K562 (cell line): Measurements from ENCODE around the gene ANKRD13B. TPM values are rescaled to one million over a fixed set of nuclear protein-coding genes. Genes with fewer than 3 reads are reported as not detected.

Experiments used
- AFF4 ChIP-seq: sonication (generic); formaldehyde crosslinking; IDR thresholded peaks from 2 replicates; pipeline ENCODE4 v1.8.0; 2023; ENCODE audit warnings: mild to moderate bottlenecking, missing genetic modification reagents
- CHCHD3 ChIP-seq: fragments of 250-450 bp; sonication (Bioruptor Pico); IDR thresholded peaks from 2 replicates; pipeline ENCODE4 v2.1.2; 2022; ENCODE audit warnings: mild to moderate bottlenecking
- CREBBP ChIP-seq: IDR thresholded peaks from one replicate; pipeline ENCODE4 v1.6.1; 2012; ENCODE audit warnings: low read depth, mild to moderate bottlenecking, control low read depth, inconsistent platforms, low read length
- ESRRA ChIP-seq: fragments of 450-650 bp; IDR thresholded peaks from 2 replicates; pipeline ENCODE4 v1.6.1; 2014; ENCODE audit warnings: low read depth, mild to moderate bottlenecking, moderate library complexity, borderline replicate concordance
- ETV1 ChIP-seq: fragments of 450-650 bp; conservative IDR thresholded peaks from 2 replicates; pipeline ENCODE4 v1.6.1; 2016; ENCODE audit warnings: missing genetic modification characterization, control low read depth, low read depth, missing compliant biosample characterization
- FOS ChIP-seq: IDR thresholded peaks from 3 replicates; pipeline ENCODE4 v1.6.1; 2011; ENCODE audit not compliant: insufficient read length; ENCODE audit errors: extremely low read depth
- FOXM1 ChIP-seq, 2 experiments: fragments of 450-650 bp in 1 of 2; sonication (generic) in 1 of 2; formaldehyde crosslinking in 1 of 2; IDR thresholded peaks; 2 replicates each; pipeline versions ENCODE4 v1.6.1 to v1.9.0; 2017 to 2022; ENCODE audit warnings: low read depth in 2 of 2, mild to moderate bottlenecking in 2 of 2, missing genetic modification reagents in 1 of 2, moderate library complexity in 1 of 2
- GTF2B ChIP-seq: IDR thresholded peaks from 2 replicates; pipeline ENCODE4 v1.6.1; 2011; ENCODE audit not compliant: insufficient read length; ENCODE audit errors: extremely low read depth
- HEY1 ChIP-seq: fragments of 250-450 bp; sonication (Bioruptor Pico); IDR thresholded peaks from 2 replicates; pipeline ENCODE4 v1.5.0; 2020; ENCODE audit warnings: mild to moderate bottlenecking, moderate library complexity, borderline replicate concordance
- KLF16 ChIP-seq: IDR thresholded peaks from 2 replicates; pipeline ENCODE4 v1.6.1; 2016; ENCODE audit warnings: antibody characterized with exemption
- NFIC ChIP-seq: fragments of 450-650 bp; IDR thresholded peaks from 2 replicates; pipeline ENCODE4 v1.6.1; 2017; ENCODE audit warnings: mild to moderate bottlenecking, inconsistent platforms
- OTX1 ChIP-seq: fragments of 450-650 bp; formaldehyde crosslinking; IDR thresholded peaks from 2 replicates; pipeline ENCODE4 v1.4.0; 2022; ENCODE audit warnings: mild to moderate bottlenecking
- PHF21A ChIP-seq: fragments of 450-650 bp; IDR thresholded peaks from 2 replicates; pipeline ENCODE4 v1.6.1; 2017; ENCODE audit warnings: low read depth, borderline replicate concordance
- POU5F1 ChIP-seq: fragments of 150-350 bp; IDR thresholded peaks from 2 replicates; pipeline ENCODE4 v1.6.1; 2014; ENCODE audit warnings: borderline replicate concordance, low read length, low read depth, mild to moderate bottlenecking; ENCODE audit not compliant: partially characterized antibody
- RBM15 ChIP-seq: fragments of 200-400 bp; formaldehyde crosslinking; IDR thresholded peaks from 2 replicates; pipeline ENCODE4 v1.6.1; 2018; ENCODE audit warnings: mild to moderate bottlenecking, low read length, moderate library complexity; ENCODE audit not compliant: insufficient read depth
- RFX1 ChIP-seq: fragments of 450-650 bp; IDR thresholded peaks from 2 replicates; pipeline ENCODE4 v1.6.1; 2016; ENCODE audit warnings: mild to moderate bottlenecking, moderate library complexity
- SMAD4 ChIP-seq: fragments of 250-450 bp; sonication (Bioruptor Pico); conservative IDR thresholded peaks from 2 replicates; pipeline ENCODE4 v1.8.0; 2021; ENCODE audit warnings: inconsistent platforms, mild to moderate bottlenecking, moderate library complexity
- SNIP1 ChIP-seq: fragments of 450-650 bp; IDR thresholded peaks from 2 replicates; pipeline ENCODE4 v1.7.1; 2017; ENCODE audit warnings: low read depth, mild to moderate bottlenecking
- SRSF9 ChIP-seq: fragments of 200-400 bp; formaldehyde crosslinking; IDR thresholded peaks from 2 replicates; pipeline ENCODE4 v1.6.1; 2017; ENCODE audit warnings: low read depth, low read length, borderline replicate concordance
- TGIF2 ChIP-seq: sonication (generic); formaldehyde crosslinking; IDR thresholded peaks from 2 replicates; pipeline ENCODE4 v1.8.1; 2022; ENCODE audit warnings: mild to moderate bottlenecking, missing genetic modification reagents, moderate library complexity
- ZFX ChIP-seq: sonication (generic); formaldehyde crosslinking; IDR thresholded peaks from 2 replicates; pipeline ENCODE4 v1.8.0; 2022; ENCODE audit warnings: mild to moderate bottlenecking, missing genetic modification reagents, moderate library complexity
- ZNF12 ChIP-seq: sonication (generic); formaldehyde crosslinking; IDR thresholded peaks from 2 replicates; pipeline ENCODE4 v1.4.0; 2020; ENCODE audit warnings: mild to moderate bottlenecking, missing genetic modification reagents
- ZNF124 ChIP-seq: sonication (generic); formaldehyde crosslinking; IDR thresholded peaks from 2 replicates; pipeline ENCODE4 v1.8.1; 2022; ENCODE audit warnings: missing genetic modification reagents
- ZNF184 ChIP-seq: sonication (generic); formaldehyde crosslinking; IDR thresholded peaks from 2 replicates; pipeline ENCODE4 v1.5.0; 2020; ENCODE audit warnings: missing genetic modification reagents
- ZNF445 ChIP-seq: fragments of 250-450 bp; sonication (Bioruptor Pico); IDR thresholded peaks from 2 replicates; pipeline ENCODE4 v1.4.0; 2020; ENCODE audit warnings: low read depth, mild to moderate bottlenecking, moderate library complexity
- ZNF696 ChIP-seq: fragments of 250-450 bp; sonication (Bioruptor Pico); conservative IDR thresholded peaks from 2 replicates; pipeline ENCODE4 v1.4.0; 2020; ENCODE audit warnings: mild to moderate bottlenecking, moderate library complexity
- polyA plus RNA-seq, 8 experiments: library from polyadenylated mRNA; depleted of rRNA in 4 of 8; stranded (reverse) in 5 of 8; unstranded in 3 of 8; fragments of >200 nt; fragmentation: Nextera tagmentation in 2 of 8; fragmentation: Illumina TruSeq in 1 of 8; extraction: Ambion mirVana in 2 of 8; extraction: Trizol in 1 of 8; gene quantifications; 2 replicates each; pipeline versions ENCODE4 v1.2.1 to v1.2.3, GENCODE V29; 2011 to 2014; ENCODE audit warnings: inconsistent platforms in 1 of 8, missing spikeins in 1 of 8
- total RNA-seq, 7 experiments: library from RNA; depleted of rRNA in 6 of 7; stranded (reverse); fragments of >200 nt in 6 of 7; fragmentation: Illumina TruSeq in 2 of 7; extraction: Trizol in 2 of 7; gene quantifications; 2 replicates each; pipeline versions ENCODE4 v1.2.1 to v1.2.3, GENCODE V29; 2011 to 2021; ENCODE audit warnings: low replicate concordance in 1 of 7

ANKRD13B gene
- total and polyA plus RNA-seq, 9 of the 15 experiments (the other 6 are each of a cell fraction or from before 2014, with no cell fraction given): 0.15 to 28.1 (median 4.6) TPM

GRCh38 chr17:29568331-29569244, 24.3 kb upstream of the ANKRD13B start, which contains the start of gene TP53I13 (continued):
- TF ChIP-seq FOXM1 (IDR thresholded peaks at IDR 0.05; ENCODE audit: low read depth) (no peak), FOXM1 (CRISPR knock-in tag; IDR thresholded peaks at IDR 0.05; ENCODE audit: low read depth) (no peak), CREBBP (no peak), SNIP1 (no peak), CHCHD3 (CRISPR knock-in tag) (no peak), KLF16 (no peak), ZNF184 (CRISPR knock-in tag) (no peak), RFX1 (no peak), AFF4 (CRISPR knock-in tag) (no peak), SRSF9 (no peak), ESRRA (no peak), ZNF124 (CRISPR knock-in tag) (no peak), NFIC (0 out of 2 replicates have a peak, but pooled peaks have one; percentile 3), SMAD4 (CRISPR knock-in tag) (0 out of 2 replicates have a peak, but pooled peaks have one; percentile 17), ZNF12 (CRISPR knock-in tag) (no peak), RBM15 (no peak), GTF2B (no peak), OTX1 (no peak), ZNF696 (CRISPR knock-in tag) (no peak), ETV1 (0 out of 2 replicates have a peak, but pooled peaks have one; percentile 33), POU5F1 (no peak), ZNF445 (CRISPR knock-in tag) (no peak), TGIF2 (CRISPR knock-in tag) (no peak), FOS (no peak), HEY1 (no peak), PHF21A (no peak), ZFX (CRISPR knock-in tag) (peak; percentile 87)
